ENCODE measurements around the gene PNPO. TPM values are rescaled to one million over a fixed set of nuclear protein-coding genes. Genes with fewer than 3 reads are reported as not detected.

The PNPO gene
- total and polyA plus RNA-seq, 2 of the 8 experiments (the other 6 are each of a cell fraction or from before 2014, with no cell fraction given), result 7.0 to 8.1 TPM

DNA sequence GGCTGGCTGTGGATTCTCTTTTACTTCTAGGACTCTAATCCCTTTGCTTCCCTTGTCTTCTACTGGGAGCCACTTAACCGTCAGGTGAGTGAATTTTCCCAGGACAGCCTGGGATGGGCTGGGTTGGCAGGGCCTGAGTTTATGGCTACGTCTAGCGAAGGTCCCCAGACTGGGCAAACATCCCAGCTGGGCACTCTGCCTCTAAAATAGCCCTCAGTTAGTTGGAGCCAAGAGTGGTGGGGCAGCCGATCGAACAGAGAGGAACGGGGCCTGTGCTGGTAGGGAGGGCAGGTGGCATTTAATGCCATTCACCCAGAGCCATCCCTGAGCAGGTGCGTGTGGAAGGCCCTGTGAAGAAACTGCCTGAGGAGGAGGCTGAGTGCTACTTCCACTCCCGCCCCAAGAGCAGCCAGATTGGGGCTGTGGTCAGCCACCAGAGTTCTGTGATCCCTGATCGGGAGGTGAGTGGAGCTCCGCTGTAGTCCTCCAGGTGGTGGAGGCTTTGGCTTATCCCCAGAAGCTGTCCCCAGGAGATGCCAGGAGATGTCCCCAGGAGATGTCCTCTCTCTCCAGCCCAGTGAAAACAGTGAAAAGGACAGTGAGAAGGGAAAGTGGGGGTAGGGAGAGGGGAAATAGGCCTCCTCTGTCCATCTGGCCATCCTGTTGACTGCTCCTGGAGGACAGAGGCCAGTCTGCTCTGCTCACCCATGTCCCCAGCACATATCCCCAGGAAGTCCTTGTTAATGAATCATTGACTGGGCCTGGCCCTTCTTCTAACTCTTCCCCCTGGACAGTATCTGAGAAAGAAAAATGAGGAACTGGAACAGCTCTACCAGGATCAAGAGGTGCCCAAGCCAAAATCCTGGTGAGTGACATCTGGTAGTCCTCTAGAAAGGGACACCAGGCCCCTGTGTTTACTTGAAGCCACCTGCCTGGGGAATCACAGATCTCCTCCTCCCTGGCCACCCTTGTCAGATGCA lies 4.4 kb downstream of the PNPO start:
- H3K4me3 ChIP-seq (ENCODE audit: extremely low read depth in 1 of 4, insufficient read depth in 2 of 4, low read depth in 3 of 4, low read length in 4 of 4), result no peak overlapping the region
- H2AK5ac ChIP-seq (ENCODE audit: low read depth, low read length), result no peak overlapping the region
- WGBS, 2 experiments (ENCODE audit: extremely low coverage in 1 of 2, insufficient coverage in 1 of 2, insufficient read length in 1 of 2, insufficient replicate concordance in 2 of 2, low coverage in 1 of 2, low lambda C conversion rate in 2 of 2, missing lambda C conversion rate in 1 of 2), result 95% methylated on average over 10 of the region's 10 CpGs; no CpG with 5 or more reads in 1 of the 2 experiments
- FAIRE-seq (no peak), DNase-seq (ENCODE audit: low read depth in 1 of 2, low spot score in 2 of 2) (no peak)
- H3K79me1 ChIP-seq (ENCODE audit: low read depth, low read length), result no peaks in the 10 kb centered on the region
- H3K9me3 ChIP-seq (ENCODE audit: insufficient read depth in 2 of 2, low read depth in 1 of 2, low read length in 1 of 2), result no peaks in the 10 kb centered on the region
- no peak overlapping the region for H2BK15ac ChIP-seq (ENCODE audit: low read length)
- no peak overlapping the region for H4K5ac ChIP-seq (ENCODE audit: insufficient read length, low read depth, low read length)
- H3K4ac ChIP-seq (replicated peaks; ENCODE audit: insufficient read length, low read depth, low read length), result no peak overlapping the region
- no peak overlapping the region for H2BK12ac ChIP-seq (ENCODE audit: low read depth, low read length)
- H2BK120ac ChIP-seq (replicated peaks; ENCODE audit: low read depth, low read length), result no peak overlapping the region
- H2BK5ac ChIP-seq (ENCODE audit: low read depth, low read length), result no peak overlapping the region
- H3K23ac ChIP-seq (ENCODE audit: insufficient read length), result no peak overlapping the region
- no peak overlapping the region for H4K91ac ChIP-seq (replicated peaks; ENCODE audit: insufficient read length, low read length)
- H3K56ac ChIP-seq (replicated peaks; ENCODE audit: insufficient read length, low read depth, low read length), result no peak overlapping the region
- H3K9ac ChIP-seq (replicated peaks in 1 of 4; ENCODE audit: extremely low read depth in 1 of 4, low read depth in 3 of 4, low read length in 3 of 4), result no peak overlapping the region
- no peaks in the 10 kb centered on the region for H4K20me1 ChIP-seq (replicated peaks in 1 of 2; ENCODE audit: control insufficient read depth in 1 of 2, insufficient read depth in 2 of 2, low read length in 2 of 2)
- H3K36me3 ChIP-seq (ENCODE audit: control insufficient read depth in 2 of 4, insufficient read depth in 4 of 4, low read length in 3 of 4), result no peaks in the 10 kb centered on the region; a peak in 1 of 8 replicates
- ChIA-PET CTCF (ENCODE audit: partially characterized antibody) (interaction anchor here (0.7 to 28.0 kb wide), 18 partner anchors 9 to 151 kb away, joined by 3 to 1010 read pairs (median 6); partner anchors contain the start of genes CDK5RAP3, LRRC46, MRPL10 and NFE2L1), POLR2A (ENCODE audit: partially characterized antibody) (interaction anchor here (0.8 to 2.2 kb wide), 5 partner anchors 10 to 109 kb away, joined by 3 to 7 read pairs (median 4); partner anchors contain the start of genes CDK5RAP3, PRR15L and SP2)
- no peak overlapping the region for H3K18ac ChIP-seq (ENCODE audit: extremely low read depth, low read length)
- no peaks in the 10 kb centered on the region for H3K79me2 ChIP-seq (ENCODE audit: control insufficient read depth in 1 of 2, insufficient read depth in 2 of 2, low read length in 2 of 2)
- no peak overlapping the region for H3K14ac ChIP-seq (ENCODE audit: insufficient read length)
- peak overlapping the region; percentile 86; the same call in 1 of the 2 replicates for H2BK20ac ChIP-seq (ENCODE audit: low read length)
- H3K27ac ChIP-seq (ENCODE audit: low read depth, low read length), result no peak overlapping the region
- H3K27me3 ChIP-seq (replicated peaks in 1 of 4; ENCODE audit: control insufficient read depth in 3 of 4, extremely low read depth in 1 of 4, insufficient read depth in 3 of 4, low read length in 3 of 4), result peaks cover 0 to 9% (median 2%) of the 10 kb centered on the region in 4 experiments; a peak in 5 of 7 replicates
- peaks cover 0 to 8% (median 4%) of the 10 kb centered on the region in 4 experiments; a peak in 4 of 7 replicates for H3K4me1 ChIP-seq (replicated peaks in 1 of 4; ENCODE audit: control insufficient read depth in 3 of 4, insufficient read depth in 4 of 4, low read length in 3 of 4)
- no peak overlapping the region for H4K8ac ChIP-seq (ENCODE audit: extremely low read depth, insufficient read depth, low read length)
- H3K23me2 ChIP-seq (ENCODE audit: low read depth, low read length), result no peaks in the 10 kb centered on the region; the same call in 1 of the 2 replicates
- no peak overlapping the region for H2AFZ ChIP-seq (ENCODE audit: low read length)
- H3K4me2 ChIP-seq (ENCODE audit: insufficient read depth in 1 of 2, low read depth in 2 of 2, low read length in 2 of 2), result no peak overlapping the region
- TF ChIP-seq RNF2 (IDR thresholded peaks at IDR 0.05; ENCODE audit: borderline replicate concordance, low read depth, low read length, missing control alignments, poor library complexity, severe bottlenecking), result no peak
- no peak for TF ChIP-seq BRCA1 (IDR thresholded peaks at IDR 0.05; ENCODE audit: low read depth, low read length)
- TF ChIP-seq CTBP2 (IDR thresholded peaks at IDR 0.05; ENCODE audit: borderline replicate concordance, insufficient read depth, insufficient read length, low read length), result no peak
- no peak for TF ChIP-seq PHF8 (conservative IDR thresholded peaks at IDR 0.05; ENCODE audit: low read depth, low read length)
- no peak for TF ChIP-seq RXRA (IDR thresholded peaks at IDR 0.05; ENCODE audit: insufficient read depth, low read depth, low read length)
- TF ChIP-seq TAF7 (optimal IDR thresholded peaks at IDR 0.05; ENCODE audit: borderline replicate concordance, low read depth, low read length), result no peak
- TF ChIP-seq, protein P1, sequence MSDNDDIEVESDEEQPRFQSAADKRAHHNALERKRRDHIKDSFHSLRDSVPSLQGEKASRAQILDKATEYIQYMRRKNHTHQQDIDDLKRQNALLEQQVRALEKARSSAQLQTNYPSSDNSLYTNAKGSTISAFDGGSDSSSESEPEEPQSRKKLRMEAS (IDR thresholded peaks at IDR 0.05), result no peak
- no peak for TF ChIP-seq KDM5A (IDR thresholded peaks at IDR 0.05; ENCODE audit: low read length)
- TF ChIP-seq BACH1 (IDR thresholded peaks at IDR 0.05; ENCODE audit: low read length), result no peak
- TF ChIP-seq CHD1 (IDR thresholded peaks at IDR 0.05; ENCODE audit: low read depth, low read length), result no peak

All from H1 (cell line).